GM13977 (cell line): ENCODE results near the gene MAB21L3.

ENCODE experiments used
- DNase-seq: peaks from one replicate; pipeline ENCODE4 v3.0.0; 2012; ENCODE audit warnings: low spot score
- in situ Hi-C: fragments of 300-500 bp; cut with MboI; formaldehyde crosslinking; loops from one replicate; pipeline ENCODE4 v1.12.0; 2022; ENCODE audit warnings: low sequenced_read_pairs, low pct_unique_long_range_greater_than_20kb, mixed read lengths, inconsistent platforms; ENCODE audit not compliant: unreplicated experiment
- TF ChIP-seq, protein P1 (sequence below): IDR thresholded peaks from 2 replicates; pipeline ENCODE4 v1.5.1; 2012; ENCODE audit warnings: mild to moderate bottlenecking, control low read depth; ENCODE audit not compliant: insufficient read depth; ENCODE audit errors: extremely low read depth, missing control alignments

MAB21L3 gene

DNA sequence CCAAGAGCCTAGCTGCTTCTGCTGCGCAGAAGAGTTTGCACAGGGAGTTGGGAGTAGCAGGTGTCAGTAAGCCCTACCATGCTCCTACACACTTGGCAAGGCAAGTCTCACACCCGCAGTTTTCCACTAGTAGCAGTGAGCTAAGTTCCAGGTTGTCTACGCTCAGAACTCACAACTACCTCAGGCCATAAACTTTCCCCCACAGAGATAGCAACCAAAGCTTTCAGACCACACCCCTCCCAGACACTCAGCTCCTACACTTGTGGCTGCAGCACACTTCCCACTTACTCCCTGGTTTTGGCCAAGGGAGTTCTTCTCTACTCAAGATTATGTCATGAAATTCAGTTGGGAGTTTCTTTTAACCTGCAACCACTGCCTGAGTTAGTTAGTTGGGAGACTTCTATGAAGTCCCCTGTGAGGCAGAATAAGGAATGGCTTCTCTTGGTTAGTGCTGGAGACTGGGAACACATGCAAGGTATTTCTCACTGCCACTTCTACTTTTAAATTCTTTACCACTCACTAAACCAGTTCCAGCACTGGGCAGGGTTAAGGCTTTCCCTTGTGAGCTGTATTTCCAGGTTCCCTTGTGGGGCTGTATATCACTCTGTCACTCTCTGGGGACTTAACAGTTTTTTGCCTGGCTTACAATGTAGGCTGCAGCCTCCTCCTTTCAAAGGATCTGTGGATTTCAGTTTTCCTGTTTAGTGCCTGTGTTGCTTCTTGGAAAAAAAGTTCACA lies 18.3 kb upstream of the MAB21L3 start:
- TF ChIP-seq, protein P1, sequence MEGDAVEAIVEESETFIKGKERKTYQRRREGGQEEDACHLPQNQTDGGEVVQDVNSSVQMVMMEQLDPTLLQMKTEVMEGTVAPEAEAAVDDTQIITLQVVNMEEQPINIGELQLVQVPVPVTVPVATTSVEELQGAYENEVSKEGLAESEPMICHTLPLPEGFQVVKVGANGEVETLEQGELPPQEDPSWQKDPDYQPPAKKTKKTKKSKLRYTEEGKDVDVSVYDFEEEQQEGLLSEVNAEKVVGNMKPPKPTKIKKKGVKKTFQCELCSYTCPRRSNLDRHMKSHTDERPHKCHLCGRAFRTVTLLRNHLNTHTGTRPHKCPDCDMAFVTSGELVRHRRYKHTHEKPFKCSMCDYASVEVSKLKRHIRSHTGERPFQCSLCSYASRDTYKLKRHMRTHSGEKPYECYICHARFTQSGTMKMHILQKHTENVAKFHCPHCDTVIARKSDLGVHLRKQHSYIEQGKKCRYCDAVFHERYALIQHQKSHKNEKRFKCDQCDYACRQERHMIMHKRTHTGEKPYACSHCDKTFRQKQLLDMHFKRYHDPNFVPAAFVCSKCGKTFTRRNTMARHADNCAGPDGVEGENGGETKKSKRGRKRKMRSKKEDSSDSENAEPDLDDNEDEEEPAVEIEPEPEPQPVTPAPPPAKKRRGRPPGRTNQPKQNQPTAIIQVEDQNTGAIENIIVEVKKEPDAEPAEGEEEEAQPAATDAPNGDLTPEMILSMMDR: no peak
- DNase-seq: no peak
- in situ Hi-C loops: no loop called here

DNA sequence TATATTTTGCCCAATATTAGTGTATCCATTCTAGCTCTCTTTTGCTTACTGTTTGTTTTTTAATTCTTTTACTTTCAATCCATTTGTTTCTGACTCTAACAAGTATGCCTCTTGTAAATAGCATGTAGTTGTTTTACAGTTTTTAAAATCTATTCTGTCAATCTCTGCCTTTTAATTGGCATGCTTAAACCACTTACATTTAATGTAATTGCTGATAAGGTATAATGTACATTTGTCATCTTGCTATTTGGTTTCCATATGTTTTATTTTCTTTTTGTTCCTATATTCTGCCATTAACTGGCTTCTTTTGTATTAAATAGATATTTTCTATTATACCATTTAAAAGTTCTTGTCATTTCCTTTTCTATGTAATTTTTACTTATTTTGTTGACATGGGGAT lies 16.2 kb upstream of the MAB21L3 start:
- in situ Hi-C loops: no loop called here
- no peak for DNase-seq
- TF ChIP-seq, protein P1: no peak

DNA sequence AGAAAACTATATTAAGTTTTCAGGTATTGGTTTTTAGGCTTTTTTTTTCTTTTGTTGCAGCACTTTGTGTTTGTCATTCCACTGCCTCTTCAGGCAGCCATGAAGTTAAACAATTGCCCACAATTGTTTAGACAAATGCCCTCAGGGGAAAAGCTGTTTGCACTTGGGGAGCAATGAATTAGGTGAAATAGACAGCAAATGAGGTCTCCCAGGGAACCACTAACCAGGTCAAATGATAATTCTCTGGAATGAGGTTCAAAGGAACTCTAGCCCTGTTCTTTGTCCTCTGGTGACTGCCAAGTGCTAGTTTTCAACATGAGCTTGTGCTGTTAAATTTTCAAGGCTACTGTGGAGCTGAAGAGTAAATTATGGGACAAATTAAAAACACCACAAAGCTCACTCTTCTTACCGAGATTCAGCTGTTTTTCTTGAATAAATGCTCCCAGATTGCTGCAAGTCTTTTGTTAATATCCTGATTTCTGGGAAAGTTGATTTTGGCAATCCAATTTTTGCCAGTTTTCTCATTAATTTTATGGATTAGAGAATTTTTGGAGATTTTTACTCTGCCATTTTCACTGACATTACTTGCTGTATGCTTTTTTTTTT lies 15.1 kb upstream of the MAB21L3 start:
- no peak for DNase-seq
- TF ChIP-seq, protein P1: no peak
- in situ Hi-C loops: no loop called here

DNA sequence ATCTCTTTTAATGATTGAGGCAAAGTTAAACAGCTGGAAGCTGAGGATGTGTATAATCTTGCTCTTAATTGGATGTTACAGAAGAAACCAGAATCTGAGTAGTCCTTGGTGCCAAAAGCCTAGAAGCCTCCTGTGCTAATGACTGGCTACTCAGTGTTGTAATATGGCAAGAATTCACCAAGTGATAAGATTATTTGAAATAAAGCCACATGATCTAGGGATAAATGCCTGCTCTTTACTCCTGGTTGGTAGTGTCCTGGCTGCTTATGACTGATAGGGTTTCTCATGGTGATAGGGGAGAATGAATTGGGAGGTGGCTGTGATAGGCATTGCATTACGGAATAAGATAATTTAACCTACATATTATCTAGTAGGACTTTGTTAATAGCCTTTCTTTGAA lies 13.6 kb upstream of the MAB21L3 start:
- in situ Hi-C loops: no loop called here
- TF ChIP-seq, protein P1: no peak
- DNase-seq: no peak

DNA sequence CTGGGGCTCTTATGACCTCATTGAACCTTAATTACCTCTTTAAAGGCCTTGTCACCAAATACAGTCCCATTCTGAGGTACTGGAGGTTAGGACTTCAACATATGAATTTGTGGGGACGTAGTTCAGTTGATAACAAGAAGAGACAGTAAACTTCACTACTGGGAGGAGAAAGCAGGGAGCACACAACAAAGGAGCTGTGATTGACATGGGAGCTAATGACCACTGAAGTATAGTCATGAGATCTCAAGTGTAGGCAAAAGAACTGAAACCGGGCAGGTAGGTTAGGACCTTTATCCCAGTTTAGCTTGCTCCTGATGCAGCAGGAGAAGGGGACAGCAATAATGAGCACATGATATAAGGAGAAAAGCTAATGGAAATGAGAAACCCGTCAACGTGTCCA lies 11.8 kb upstream of the MAB21L3 start:
- no peak for DNase-seq
- in situ Hi-C loops: no loop called here
- TF ChIP-seq, protein P1: no peak

DNA sequence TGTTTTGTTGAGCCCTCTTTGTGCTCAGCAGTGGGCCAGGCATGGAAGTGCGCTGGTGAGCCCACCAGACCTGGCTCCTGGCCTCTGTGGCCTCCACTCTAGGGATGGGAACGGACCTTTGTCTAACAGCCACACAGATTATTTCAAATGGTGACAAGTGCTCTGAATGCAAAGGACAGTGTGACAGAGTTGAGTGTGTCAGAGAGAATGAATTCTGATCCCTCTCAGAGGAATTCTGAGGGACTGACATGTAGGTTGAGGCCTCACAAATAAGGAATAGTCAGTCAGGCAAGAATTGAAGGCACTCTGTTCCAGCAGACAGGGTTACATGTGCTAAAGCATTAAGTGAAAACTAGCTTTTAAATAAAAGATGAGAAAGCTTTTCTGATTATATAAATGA lies 11.3 kb upstream of the MAB21L3 start:
- in situ Hi-C loops: no loop called here
- TF ChIP-seq, protein P1: no peak

More for the DNA sequence above, 11.3 kb upstream of the MAB21L3 start:
- DNase-seq: no peak
